Measurements from ENCODE around the gene DDHD1. TPM values are rescaled to one million over a fixed set of nuclear protein-coding genes. Genes with fewer than 3 reads are reported as not detected.

Gene DDHD1
- polyA plus RNA-seq, 1 of the 3 experiments (the other 2 are of a cell fraction) = 1.9 TPM

DNA sequence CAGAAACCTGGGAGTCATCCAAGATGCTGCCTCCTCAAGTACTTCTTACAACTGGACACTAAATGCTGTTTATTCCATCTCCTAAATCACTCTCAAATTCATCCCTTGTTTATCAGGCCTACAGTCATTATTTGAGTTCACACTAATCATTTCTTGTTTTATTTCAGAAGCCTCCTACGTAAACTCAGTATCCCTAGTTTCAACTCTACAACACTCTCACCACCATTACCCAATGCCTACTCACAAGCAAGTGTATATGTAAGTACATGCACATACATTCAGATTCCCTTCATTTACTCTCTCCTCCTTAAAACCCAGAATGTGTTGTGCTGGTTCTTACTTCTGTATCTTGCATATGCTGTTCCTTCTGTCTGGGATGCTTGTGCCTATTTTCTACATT, 43.0 kb downstream of the DDHD1 start:
- Histone ChIP-seq H3K4me3 (ENCODE audit: low read depth in 2 of 2, low read length in 1 of 2) (no peak overlapping the region), H3K27ac (ENCODE audit: low read depth in 2 of 2, low read length in 1 of 2) (no peak overlapping the region), H3K79me2 (ENCODE audit: insufficient read depth) (no peaks in the 10 kb centered on the region), H4K20me1 (ENCODE audit: insufficient read depth) (no peaks in the 10 kb centered on the region), H3K9me3 (no peaks in the 10 kb centered on the region), H3K27me3 (ENCODE audit: insufficient read depth) (no peaks in the 10 kb centered on the region), H3K9ac (no peak overlapping the region), H3K4me1 (ENCODE audit: control insufficient read depth in 1 of 2, insufficient read depth in 2 of 2, low read depth in 1 of 2, low read length in 1 of 2) (no peaks in the 10 kb centered on the region), H2AFZ (ENCODE audit: low read depth) (no peak overlapping the region), H3K9me2 (no peaks in the 10 kb centered on the region), H3F3A (replicated peaks; ENCODE audit: insufficient read depth) (peaks cover 4% of the 10 kb centered on the region), H3K4me2 (no peak overlapping the region), H3K36me3 (replicated peaks in 1 of 2; ENCODE audit: control insufficient read depth in 1 of 2, insufficient read depth in 2 of 2, low read length in 1 of 2) (no peaks in the 10 kb centered on the region)
- no peak for TF ChIP-seq NFIC (IDR thresholded peaks at IDR 0.05; ENCODE audit: borderline replicate concordance)
- no peak for TF ChIP-seq TCF12 (IDR thresholded peaks at IDR 0.05)
- no peak for TF ChIP-seq EP300 (IDR thresholded peaks at IDR 0.05; ENCODE audit: borderline replicate concordance in 1 of 2, low read depth in 1 of 2, low read length in 1 of 2)
- TF ChIP-seq, protein P1, sequence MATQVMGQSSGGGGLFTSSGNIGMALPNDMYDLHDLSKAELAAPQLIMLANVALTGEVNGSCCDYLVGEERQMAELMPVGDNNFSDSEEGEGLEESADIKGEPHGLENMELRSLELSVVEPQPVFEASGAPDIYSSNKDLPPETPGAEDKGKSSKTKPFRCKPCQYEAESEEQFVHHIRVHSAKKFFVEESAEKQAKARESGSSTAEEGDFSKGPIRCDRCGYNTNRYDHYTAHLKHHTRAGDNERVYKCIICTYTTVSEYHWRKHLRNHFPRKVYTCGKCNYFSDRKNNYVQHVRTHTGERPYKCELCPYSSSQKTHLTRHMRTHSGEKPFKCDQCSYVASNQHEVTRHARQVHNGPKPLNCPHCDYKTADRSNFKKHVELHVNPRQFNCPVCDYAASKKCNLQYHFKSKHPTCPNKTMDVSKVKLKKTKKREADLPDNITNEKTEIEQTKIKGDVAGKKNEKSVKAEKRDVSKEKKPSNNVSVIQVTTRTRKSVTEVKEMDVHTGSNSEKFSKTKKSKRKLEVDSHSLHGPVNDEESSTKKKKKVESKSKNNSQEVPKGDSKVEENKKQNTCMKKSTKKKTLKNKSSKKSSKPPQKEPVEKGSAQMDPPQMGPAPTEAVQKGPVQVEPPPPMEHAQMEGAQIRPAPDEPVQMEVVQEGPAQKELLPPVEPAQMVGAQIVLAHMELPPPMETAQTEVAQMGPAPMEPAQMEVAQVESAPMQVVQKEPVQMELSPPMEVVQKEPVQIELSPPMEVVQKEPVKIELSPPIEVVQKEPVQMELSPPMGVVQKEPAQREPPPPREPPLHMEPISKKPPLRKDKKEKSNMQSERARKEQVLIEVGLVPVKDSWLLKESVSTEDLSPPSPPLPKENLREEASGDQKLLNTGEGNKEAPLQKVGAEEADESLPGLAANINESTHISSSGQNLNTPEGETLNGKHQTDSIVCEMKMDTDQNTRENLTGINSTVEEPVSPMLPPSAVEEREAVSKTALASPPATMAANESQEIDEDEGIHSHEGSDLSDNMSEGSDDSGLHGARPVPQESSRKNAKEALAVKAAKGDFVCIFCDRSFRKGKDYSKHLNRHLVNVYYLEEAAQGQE (IDR thresholded peaks at IDR 0.05; ENCODE audit: low read depth, low read length) = no peak
- TF ChIP-seq RAD21 (IDR thresholded peaks at IDR 0.05; ENCODE audit: low read length) = no peak
- TF ChIP-seq RCOR1 (IDR thresholded peaks at IDR 0.05; ENCODE audit: low read length) = no peak
- TF ChIP-seq, protein P2, sequence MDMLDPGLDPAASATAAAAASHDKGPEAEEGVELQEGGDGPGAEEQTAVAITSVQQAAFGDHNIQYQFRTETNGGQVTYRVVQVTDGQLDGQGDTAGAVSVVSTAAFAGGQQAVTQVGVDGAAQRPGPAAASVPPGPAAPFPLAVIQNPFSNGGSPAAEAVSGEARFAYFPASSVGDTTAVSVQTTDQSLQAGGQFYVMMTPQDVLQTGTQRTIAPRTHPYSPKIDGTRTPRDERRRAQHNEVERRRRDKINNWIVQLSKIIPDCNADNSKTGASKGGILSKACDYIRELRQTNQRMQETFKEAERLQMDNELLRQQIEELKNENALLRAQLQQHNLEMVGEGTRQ (IDR thresholded peaks at IDR 0.05; ENCODE audit: borderline replicate concordance, low read depth, low read length) = no peak
- no peak for TF ChIP-seq TEAD4 (IDR thresholded peaks at IDR 0.05; ENCODE audit: borderline replicate concordance, insufficient read depth)
- TF ChIP-seq RXRA (IDR thresholded peaks at IDR 0.05; ENCODE audit: borderline replicate concordance, low read depth) = no peak
- TF ChIP-seq, protein P3, sequence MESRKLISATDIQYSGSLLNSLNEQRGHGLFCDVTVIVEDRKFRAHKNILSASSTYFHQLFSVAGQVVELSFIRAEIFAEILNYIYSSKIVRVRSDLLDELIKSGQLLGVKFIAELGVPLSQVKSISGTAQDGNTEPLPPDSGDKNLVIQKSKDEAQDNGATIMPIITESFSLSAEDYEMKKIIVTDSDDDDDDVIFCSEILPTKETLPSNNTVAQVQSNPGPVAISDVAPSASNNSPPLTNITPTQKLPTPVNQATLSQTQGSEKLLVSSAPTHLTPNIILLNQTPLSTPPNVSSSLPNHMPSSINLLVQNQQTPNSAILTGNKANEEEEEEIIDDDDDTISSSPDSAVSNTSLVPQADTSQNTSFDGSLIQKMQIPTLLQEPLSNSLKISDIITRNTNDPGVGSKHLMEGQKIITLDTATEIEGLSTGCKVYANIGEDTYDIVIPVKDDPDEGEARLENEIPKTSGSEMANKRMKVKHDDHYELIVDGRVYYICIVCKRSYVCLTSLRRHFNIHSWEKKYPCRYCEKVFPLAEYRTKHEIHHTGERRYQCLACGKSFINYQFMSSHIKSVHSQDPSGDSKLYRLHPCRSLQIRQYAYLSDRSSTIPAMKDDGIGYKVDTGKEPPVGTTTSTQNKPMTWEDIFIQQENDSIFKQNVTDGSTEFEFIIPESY (IDR thresholded peaks at IDR 0.05; ENCODE audit: borderline replicate concordance, low read depth) = no peak
- TF ChIP-seq, protein P4, sequence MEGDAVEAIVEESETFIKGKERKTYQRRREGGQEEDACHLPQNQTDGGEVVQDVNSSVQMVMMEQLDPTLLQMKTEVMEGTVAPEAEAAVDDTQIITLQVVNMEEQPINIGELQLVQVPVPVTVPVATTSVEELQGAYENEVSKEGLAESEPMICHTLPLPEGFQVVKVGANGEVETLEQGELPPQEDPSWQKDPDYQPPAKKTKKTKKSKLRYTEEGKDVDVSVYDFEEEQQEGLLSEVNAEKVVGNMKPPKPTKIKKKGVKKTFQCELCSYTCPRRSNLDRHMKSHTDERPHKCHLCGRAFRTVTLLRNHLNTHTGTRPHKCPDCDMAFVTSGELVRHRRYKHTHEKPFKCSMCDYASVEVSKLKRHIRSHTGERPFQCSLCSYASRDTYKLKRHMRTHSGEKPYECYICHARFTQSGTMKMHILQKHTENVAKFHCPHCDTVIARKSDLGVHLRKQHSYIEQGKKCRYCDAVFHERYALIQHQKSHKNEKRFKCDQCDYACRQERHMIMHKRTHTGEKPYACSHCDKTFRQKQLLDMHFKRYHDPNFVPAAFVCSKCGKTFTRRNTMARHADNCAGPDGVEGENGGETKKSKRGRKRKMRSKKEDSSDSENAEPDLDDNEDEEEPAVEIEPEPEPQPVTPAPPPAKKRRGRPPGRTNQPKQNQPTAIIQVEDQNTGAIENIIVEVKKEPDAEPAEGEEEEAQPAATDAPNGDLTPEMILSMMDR (IDR thresholded peaks at IDR 0.05) = no peak
- no peak for TF ChIP-seq YY1 (IDR thresholded peaks at IDR 0.05; ENCODE audit: low read depth)
- TF ChIP-seq TAF1 (IDR thresholded peaks at IDR 0.05; ENCODE audit: borderline replicate concordance, low read depth, low read length) = no peak
- TF ChIP-seq, protein P5, sequence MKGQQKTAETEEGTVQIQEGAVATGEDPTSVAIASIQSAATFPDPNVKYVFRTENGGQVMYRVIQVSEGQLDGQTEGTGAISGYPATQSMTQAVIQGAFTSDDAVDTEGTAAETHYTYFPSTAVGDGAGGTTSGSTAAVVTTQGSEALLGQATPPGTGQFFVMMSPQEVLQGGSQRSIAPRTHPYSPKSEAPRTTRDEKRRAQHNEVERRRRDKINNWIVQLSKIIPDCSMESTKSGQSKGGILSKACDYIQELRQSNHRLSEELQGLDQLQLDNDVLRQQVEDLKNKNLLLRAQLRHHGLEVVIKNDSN (IDR thresholded peaks at IDR 0.05; ENCODE audit: borderline replicate concordance, low read depth) = no peak
- TF ChIP-seq MEF2A (IDR thresholded peaks at IDR 0.05; ENCODE audit: borderline replicate concordance, low read depth) = no peak
- 97% methylated on average over 1 of the region's 1 CpG for WGBS (ENCODE audit: low lambda C conversion rate)
- no peak for DNase-seq
- CTCF ChIA-PET = interaction anchor here (1.1 to 2.0 kb wide), 2 partner anchors 10 to 55 kb away, joined by 4 to 5 read pairs; no protein-coding TSS in a partner anchor
- POLR2A ChIA-PET = no interaction called here

All from SK-N-SH (cell line).